Measurements from ENCODE around the gene TEKT1.
"Not testable (repeated sequence)": the region's sequence is repeated elsewhere in the genome, so short reads cannot be mapped to it uniquely, and the experiment has no call there.

TEKT1 gene

DNA sequence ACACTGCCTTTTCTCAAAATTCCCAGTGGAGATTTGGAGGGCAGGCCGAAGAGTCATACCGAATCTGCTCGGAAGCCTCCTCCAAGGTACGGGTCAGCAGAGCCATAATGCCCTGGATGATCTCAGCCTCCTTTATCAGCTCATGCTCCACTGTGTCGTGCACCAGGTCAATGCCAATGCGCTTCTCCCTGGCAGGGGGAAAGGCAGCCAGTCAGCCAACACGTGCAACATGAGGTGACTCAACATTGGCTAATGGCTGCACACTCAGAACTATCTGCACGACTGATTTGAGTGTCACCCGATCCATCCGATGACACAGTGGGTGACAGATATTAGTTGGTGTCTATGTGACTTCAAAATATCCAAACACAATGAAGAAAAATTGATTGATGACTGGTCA, 15.8 kb downstream of the TEKT1 start:
- DNase-seq (ENCODE audit: low read depth) = no peak

- no peak for DNase-seq (ENCODE audit: low read depth)
These were observed 19.2 kb downstream of the TEKT1 start for GRCh38 chr17:6812295-6812694.

DNA sequence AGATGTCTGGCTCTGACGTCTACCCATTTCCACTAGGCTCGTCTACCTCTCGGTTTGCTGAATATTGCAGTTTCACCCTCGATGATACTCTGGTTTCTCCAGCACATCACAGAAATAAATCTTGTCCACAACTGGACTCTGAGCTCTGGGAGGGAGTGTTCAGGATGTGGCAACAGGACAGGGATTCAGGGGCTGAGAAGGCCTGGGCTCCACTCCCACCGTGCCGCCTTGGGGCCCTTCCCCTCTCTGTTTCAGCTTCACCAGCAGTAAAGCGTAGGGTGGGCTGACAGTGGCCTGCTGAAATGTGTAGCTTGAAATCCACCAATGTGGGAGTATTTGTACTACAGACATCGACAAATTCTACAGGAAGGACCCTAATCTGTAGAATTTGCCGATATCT, 20.0 kb downstream of the TEKT1 start:
- no peak for DNase-seq (ENCODE audit: low read depth)

DNA sequence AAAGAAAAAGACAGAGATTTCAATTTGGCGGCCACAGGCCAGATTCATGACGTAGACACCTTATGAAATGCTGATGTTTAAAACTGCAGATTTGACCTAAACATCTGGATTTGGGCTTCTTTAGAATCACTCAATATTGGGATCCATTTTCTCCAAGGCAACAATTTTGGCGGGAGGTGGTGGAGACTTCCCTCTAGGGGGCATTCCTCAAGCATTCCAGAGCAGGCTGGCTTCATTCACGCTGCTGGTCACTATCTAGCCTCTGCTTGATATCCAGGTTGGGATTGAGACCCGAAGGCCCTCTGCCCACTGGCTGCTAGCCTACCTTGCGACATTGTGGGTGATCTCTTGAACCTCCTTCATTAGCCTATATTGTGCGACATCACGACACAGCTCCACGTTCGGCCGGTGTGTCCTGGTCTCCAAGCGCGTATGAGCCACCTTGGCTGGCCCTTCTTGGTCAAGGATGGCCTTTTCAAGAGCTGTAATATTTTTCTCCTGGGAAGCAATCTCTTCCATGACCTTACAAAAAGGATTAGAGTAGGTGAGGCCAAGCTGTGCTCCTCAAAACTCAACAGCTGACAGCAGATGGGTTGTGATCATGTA, 31.0 kb downstream of the TEKT1 start:
- no peak for DNase-seq (ENCODE audit: low read depth)

GRCh38 chr17:6799738-6800137, 31.8 kb downstream of the TEKT1 start:
- DNase-seq (ENCODE audit: low read depth) = no peak

GRCh38 chr17:6797718-6798351, 33.7 kb downstream of the TEKT1 start:
- DNase-seq (ENCODE audit: low read depth) = no peak

DNA sequence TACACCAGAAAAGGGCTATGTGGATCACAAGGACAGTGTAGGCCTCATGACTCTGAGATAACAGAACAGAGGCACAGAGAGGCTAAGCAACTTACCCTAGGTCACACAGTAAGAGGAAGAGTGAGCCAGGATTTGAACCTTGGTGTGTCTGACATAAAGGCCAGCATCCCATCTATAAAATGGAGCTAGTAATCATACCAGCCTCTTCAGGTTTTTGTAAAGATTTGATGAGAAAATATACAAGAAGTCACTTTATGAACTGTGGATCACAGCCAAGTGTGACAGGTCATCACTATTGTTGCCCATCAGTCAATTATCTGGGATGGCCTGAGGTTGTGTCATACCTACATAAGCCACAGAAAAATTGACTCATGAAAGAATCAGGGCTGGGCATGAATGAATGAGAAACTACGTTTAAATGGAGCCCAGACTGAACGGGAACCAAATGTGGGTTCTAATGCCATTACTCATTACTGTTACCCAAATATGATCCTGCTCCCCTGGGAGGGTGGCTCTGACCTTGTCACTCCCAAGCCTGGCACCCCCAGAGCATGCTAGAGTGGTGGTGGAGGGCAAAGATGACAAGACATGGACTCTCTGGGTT, 34.5 kb downstream of the TEKT1 start:
- DNase-seq (ENCODE audit: low read depth) = no peak

- no peak for DNase-seq (ENCODE audit: low read depth)
These were observed 35.3 kb downstream of the TEKT1 start for GRCh38 chr17:6796017-6796886.

GRCh38 chr17:6793748-6794493, 37.6 kb downstream of the TEKT1 start:
- DNase-seq (ENCODE audit: low read depth) = no peak

- no peak for DNase-seq (ENCODE audit: low read depth)
These were observed 42.4 kb downstream of the TEKT1 start for GRCh38 chr17:6789146-6789545.

DNA sequence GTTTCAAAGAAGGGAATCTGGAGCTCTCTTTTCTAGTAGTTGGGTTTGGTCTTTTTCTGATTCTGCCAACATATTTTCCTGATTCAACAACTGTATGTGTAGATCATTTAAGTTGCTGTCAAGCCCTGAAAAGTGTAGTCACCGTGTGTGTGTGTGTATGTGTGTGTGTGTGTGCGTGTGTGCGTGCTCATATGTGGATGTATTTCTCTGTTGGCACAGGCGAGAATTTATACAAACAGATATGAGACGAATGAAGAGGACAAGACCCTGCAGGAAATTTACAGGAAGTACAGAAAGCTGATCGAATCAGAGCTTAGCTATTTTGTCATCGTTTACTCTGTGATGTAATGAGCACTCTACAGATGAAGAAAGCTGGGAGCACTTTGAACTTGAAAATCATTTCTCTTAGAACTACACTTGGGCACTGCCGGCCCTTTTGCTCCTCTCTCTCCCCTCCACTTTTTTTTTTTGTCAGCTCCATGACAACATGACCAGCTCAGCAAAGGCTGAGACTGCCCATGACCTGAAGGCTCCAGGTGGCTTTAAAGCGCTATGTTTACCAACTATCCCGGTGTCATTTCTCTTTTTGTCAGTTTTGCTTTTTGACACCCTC, 44.3 kb downstream of the TEKT1 start:
- DNase-seq (ENCODE audit: low read depth) = no peak

- no peak for DNase-seq (ENCODE audit: low read depth)
These were observed 44.9 kb downstream of the TEKT1 start for GRCh38 chr17:6786618-6787017.

- DNase-seq (ENCODE audit: low read depth) = no peak
These were observed 49.3 kb downstream of the TEKT1 start for GRCh38 chr17:6782244-6782643.

DNA sequence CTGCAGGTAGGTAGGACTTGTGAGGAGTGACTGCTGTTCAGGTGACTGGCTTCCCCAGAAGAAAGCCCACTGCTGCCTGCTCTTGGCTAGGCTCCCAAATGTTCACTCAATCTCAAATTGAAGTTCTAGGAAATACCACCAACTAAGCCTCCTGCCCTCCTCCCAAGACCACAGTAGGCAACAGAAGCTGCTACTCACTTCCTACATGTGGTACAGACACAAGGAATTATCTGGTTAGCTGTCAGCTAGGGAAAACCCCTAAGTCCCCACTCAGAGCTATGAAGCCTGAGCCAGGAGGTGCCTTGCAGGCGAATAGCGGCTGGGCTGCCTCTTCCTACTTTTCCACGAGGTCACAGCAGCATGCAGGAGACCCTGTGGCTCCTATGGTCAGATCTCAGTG, 50.6 kb downstream of the TEKT1 start:
- no peak for DNase-seq (ENCODE audit: low read depth)

DNA sequence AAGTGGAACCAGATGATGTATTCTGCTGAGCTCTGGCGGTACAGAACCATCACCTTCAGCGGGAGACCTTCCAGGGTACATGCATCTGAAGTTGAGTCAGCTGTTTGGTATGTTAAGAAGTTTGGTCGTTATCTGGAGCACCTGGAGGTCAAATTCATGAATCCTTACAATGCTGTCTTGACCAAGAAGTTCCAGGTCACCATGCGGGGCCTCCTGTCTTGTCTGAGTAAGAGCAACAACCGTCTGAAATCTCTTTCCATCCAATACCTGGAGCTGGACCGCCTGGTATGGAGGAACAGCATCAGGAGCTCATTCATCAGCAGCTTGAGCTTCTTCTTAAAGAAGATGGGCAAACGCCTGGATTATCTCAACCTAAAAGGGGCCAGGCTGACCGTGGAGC, 51.5 kb downstream of the TEKT1 start:
- no peak for DNase-seq (ENCODE audit: low read depth)

GRCh38 chr17:6779411-6779810, 52.1 kb downstream of the TEKT1 start:
- no peak for DNase-seq (ENCODE audit: low read depth)

DNA sequence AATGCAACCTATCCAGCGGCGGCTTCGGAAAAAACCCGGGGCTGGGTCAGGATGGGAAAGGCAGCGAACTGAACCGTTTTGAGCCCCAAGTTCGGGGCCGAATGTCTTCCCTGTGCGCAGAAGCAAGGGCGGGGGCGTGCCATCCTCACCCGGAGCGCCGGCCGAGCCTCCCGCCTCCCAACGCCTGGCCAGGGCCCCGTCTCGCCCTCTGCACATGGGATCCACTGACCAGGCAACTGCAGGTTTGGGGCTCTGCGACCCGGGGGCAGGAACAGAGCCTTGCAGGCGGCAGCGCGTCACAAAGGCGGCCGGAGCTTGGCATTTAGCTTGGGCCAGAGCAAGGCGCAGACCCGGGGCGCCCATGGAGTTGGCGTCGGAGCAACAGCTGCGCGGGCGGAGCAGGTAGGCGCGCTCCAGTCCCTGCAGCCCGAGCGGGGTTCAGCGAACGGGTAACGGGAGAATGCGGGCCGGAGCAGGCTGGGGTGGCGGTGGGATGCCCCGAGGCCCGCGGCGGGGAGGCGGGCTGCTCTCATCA, 55.6 kb downstream of the TEKT1 start, which contains the start of gene FBXO39:
TSS of gene FBXO39 (plus strand) at position 345 of the 535 bp plus-strand sequence. CDS start 3,654 bp downstream, outside the sequence.
- DNase-seq (ENCODE audit: low read depth) = no peak

- DNase-seq (ENCODE audit: low read depth) = not testable (repeated sequence)
These were observed 56.6 kb downstream of the TEKT1 start for GRCh38 chr17:6774906-6775305.

GRCh38 chr17:6772016-6772415, 59.5 kb downstream of the TEKT1 start:
- no peak for DNase-seq (ENCODE audit: low read depth)

DNA sequence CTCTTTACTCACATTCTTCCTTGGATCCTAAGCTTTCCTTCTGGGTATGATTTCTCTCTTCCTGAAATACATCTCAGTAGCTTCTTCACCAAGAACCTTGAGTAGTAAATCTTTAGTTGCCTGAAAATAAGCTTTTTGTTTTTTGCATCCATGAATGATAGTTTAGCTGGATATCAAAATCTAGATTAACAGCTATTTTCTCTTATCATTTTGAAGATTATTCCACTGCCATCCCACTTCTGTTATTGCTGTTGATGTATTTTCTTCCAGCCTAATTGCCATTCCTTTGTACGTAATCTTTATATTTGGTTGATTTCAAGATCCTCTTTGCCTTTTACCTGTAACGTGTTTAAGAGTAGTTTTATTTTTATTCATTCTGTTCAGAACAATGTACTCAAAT, 63.1 kb downstream of the TEKT1 start:
- DNase-seq (ENCODE audit: low read depth) = no peak

GRCh38 chr17:6761779-6762178, 69.8 kb downstream of the TEKT1 start:
- no peak for DNase-seq (ENCODE audit: low read depth)

Measured in stimulated activated CD8-positive, alpha-beta memory T cell treated with anti-CD3 and anti-CD28 coated beads, Interleukin-15, amount 100 ng/mL, for 1 hour (primary cell).